GM21528 (cell line): ENCODE results near the gene LHPP.

ENCODE experiments used
- ATAC-seq: cut with Tn5 transposase; IDR thresholded peaks from one replicate; pipeline ENCODE4 v1.9.1; 2021; ENCODE audit warnings: mild to moderate bottlenecking, moderate library complexity; ENCODE audit not compliant: unreplicated experiment, low FRiP score

The LHPP gene

DNA sequence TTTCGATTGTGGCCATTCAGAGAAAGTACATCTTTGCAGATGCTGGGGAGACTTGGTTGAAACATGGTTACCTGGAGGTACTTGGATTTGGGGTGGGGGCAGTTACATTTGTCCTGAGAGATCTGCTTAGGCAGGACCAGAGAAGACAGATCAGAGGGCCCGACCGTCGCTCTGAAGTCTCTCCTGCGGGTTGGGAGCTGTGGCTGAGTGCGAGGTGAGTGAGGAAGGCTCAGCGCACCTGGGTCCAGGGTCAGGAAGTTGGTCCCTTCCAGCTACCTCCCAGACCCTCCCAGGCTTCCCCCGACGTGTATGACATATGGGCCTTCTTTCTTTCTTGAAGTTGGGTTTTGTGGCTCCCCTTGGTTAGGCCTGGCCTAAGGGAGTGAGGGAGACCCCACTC is 56.3 kb downstream of the LHPP start:
- no peak for ATAC-seq

DNA sequence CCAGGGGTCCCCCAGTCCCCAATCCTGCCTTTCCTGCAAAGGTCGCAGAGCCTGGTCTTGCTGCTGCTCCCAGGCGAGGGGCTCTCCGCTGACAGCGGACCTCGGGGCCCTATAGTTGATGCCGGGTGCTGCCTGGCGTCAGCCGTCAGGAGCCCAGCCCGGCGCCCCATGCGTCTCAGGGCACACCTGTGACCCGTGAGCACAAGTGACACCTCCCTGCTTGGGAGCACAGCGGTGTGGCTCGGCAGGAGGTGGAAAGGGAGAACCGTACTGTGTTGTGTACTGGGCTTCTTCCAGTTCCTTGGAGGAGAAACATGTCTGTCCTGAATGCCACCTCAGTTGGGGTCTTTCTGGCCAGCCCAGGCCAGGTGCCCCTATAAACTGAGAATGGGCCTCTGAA is 56.7 kb downstream of the LHPP start:
- ATAC-seq, result no peak

DNA sequence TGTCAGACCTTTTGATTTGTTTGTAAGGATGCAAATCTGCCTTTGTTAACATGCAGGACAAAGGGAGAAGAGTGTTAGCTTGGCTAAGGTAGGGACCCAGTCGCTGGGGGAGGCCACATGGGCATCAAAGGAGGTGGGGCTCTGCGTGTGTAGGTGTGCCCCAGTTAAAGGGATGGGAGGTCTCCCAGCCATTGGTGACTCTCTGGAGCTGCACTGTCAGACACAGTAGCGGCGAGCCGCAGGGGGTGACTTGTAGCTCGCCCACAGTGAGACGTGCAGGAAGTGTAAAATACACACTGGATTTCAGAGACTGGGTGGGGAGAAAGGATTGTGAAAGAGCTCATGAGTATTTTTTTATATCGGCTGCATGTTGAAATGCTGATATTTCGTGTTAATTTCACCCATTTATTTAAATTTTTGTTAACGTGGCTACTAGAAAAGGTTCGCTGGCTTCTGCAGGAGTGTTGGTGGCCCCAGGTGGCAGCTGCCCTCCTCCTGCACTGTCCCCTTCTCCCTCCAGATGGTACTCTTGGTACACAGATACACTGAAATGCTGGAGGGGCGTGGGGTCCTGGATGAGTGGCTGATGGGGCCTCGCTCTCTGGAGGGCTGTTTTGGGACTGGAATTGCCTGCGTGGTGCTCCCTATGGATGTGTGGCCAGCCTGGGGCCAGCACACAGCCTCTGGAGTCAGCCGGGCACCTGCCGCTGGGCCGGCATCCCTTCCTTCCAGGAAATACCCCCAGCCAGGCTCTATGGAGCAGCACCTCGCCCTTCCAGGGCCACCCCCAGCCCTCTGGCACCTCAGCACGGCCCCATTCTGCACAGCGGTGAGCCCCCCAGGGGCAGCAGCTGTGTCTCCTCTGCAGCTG is 59.2 kb downstream of the LHPP start:
- ATAC-seq, result no peak

- no peak for ATAC-seq
These were observed 59.8 kb downstream of the LHPP start for GRCh38 chr10:124521429-124521871.

- ATAC-seq, result no peak
These were observed 60.7 kb downstream of the LHPP start for GRCh38 chr10:124522131-124522932.

DNA sequence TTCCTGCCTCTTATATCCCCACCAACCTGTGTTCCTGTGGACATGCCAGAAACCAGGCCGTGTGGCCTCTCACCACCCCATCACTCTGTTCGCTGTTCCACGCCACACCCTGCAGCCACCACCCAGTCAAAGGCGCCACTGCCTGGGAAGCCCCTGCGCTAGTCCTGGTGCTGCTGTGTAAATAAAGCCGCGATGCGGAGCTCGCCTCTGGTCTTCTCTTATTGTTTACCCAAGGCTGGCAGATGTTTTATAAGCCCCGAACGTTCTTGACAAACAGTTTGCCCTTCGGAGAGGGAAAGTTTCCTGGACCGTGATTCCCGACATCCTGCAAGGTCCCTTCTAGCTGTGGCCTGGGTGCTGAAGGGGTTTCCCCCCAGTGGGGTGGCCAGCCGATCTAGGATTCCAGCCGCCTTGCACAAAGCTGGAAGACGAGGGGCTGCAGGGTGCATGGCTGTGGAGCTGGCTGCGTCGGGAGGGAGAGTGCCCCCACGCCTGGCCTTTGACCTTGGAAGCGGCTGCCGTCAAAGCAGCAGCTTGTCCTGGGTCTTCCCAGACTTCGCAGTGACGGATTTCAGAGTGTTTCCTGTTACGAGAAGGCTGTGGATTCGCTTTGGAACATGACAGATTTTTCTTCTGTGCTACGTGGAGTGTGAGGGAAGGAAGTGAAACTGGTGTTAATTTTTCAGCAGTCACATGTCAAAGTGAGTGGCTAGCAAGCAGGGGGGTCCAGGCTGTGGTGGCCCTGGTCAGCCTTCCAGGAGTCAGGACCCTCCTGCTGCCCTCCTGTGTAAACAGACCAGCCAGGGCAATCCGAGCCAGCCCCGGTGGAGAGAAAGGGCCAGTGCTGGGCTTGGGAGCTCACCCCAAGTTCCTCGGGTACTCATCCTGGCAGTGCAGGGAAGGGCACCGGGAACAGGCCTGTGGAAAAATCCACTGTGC is 61.6 kb downstream of the LHPP start:
- no peak for ATAC-seq

GRCh38 chr10:124523901-124524300 is 62.3 kb downstream of the LHPP start:
- no peak for ATAC-seq

- ATAC-seq, result no peak
These were observed 63.5 kb downstream of the LHPP start for GRCh38 chr10:124524991-124525653.

DNA sequence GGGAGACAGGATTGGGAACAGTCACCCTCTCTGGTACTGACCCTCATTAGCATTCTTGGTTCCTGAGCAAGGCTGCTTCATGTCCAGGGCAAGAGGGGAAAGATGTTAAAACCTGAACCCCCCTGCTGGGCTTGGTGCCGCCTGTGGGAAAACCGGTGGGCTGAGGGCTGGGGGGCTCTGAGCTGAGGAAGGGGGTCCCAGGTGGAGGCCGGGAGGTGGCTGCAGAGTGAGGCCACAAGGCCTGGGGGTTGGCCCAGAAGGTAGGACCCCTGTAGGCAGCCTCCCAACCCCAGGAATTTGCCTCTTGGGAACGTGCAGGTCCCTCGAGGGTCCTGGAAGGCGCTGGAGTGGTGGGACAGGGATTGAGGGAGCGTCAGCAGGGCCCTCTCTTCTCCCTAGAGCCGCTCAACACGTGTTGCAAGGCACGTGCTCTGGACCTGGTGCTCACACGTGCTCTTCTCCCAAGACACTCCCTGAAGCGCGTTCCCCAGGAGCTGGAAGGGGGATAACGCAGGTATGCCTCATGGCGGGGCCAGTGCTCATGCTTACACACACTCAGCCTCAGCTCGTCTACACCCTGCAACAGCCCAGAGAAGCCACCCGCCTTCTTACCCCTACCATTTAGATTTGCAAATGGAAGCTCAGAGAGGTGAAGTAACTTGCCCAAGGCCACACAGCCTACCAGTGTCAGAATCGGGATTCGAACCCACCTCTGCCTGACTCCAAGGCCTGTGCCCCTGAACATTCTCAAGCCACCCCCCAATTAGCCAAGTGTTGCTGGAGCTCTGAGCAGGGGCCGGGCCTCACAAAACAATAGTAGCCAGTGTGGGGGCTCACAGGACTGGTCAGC is 64.4 kb downstream of the LHPP start:
- ATAC-seq, result no peak

DNA sequence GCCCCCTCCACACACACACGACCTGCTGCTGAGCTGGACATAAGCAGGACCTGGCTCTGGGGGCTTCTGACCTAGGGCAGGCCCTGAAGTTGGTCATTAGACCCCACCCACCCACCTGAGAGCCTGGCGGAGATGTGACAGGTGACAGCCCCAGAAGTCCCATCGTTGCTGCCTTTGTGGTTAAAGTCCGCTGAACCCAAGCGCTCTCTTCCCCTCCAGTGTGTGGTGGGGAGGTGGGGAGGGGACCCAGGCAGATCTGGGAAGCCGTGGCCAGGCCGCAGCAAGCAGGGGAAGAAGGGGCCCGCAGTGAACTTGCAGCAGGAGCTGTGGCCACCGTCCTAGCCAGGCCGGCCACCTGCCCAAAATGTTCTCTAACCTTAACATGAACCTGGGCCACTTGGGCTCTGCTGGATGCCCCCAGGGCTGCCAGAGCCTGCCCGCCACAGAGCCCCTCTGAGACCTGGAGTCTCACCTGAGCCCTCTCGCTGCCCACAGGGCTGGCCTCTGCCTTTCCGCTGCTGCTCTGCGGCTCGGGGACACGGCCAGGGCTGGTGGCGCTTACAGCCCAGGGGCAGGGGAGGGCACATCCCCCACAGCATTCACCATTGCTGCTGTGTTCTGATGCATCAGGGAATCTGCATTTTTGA is 65.1 kb downstream of the LHPP start:
- no peak for ATAC-seq

DNA sequence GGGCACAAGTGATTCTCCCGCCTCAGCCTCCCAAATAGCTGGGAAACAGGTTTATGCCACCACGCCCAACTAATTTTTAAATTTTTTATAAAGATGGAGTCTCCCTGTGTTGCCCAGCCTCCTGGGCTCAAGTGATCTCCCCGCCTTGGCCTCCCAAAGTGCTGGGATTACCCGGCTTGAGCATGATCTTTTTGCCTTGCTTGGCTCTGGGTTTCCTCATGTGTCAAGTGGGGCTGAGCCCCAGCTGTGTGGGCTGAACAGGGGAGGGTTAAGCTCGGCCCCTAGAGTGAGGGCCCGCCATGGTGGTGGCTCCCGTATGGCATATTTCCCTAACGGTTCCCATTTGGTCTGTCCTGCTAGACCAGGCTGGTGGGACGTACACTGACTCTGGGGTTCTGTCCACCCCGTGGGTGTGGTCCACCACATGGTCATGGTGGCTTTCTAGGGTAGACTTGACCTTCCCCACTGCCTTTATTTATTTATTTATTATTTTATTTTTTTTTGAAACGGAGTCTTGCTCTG is 66.3 kb downstream of the LHPP start:
- ATAC-seq, result no peak

GRCh38 chr10:124529661-124530214 is 68.1 kb downstream of the LHPP start:
- ATAC-seq, result no peak

DNA sequence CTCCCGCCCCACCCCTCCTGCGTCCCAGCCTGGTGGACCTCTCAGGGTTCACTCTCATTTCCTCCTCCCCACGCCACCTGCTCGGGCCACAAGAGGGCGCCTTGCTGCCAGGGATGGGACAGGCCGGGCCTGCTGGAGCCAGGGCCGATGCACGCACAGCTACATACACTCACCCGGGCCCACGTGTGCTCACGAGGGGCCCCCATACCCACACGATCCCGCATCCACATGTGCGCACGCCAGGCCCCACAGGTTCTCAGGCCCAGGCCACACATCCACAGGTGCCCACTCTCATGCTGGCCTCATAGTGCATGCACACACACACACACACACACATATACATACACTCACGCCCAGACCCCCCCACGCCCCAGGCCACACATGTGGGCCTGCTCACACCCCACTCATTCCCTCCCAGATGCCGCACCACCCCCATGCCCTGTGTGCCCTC is 68.6 kb downstream of the LHPP start:
- ATAC-seq, result peak; percentile 95

DNA sequence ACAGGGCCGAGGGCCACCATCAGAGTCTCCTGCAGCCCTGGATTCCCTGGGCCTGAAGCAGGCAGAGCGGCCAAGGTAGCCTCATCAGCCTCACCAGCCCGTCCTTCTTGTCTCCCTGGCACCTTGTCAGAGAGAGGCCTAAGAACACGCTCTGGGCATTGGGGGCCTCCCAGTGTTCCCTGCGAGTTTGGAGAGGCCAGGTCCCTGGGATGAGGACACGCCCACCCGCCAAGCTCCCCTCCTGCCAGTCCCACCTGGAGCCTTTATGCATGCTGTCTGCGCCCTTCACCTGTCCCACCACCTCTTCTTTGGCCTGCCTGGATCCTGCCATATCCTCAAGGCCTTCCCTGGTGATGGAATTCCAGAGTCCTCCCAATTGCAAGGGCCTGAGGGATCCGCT is 69.2 kb downstream of the LHPP start:
- ATAC-seq, result no peak

DNA sequence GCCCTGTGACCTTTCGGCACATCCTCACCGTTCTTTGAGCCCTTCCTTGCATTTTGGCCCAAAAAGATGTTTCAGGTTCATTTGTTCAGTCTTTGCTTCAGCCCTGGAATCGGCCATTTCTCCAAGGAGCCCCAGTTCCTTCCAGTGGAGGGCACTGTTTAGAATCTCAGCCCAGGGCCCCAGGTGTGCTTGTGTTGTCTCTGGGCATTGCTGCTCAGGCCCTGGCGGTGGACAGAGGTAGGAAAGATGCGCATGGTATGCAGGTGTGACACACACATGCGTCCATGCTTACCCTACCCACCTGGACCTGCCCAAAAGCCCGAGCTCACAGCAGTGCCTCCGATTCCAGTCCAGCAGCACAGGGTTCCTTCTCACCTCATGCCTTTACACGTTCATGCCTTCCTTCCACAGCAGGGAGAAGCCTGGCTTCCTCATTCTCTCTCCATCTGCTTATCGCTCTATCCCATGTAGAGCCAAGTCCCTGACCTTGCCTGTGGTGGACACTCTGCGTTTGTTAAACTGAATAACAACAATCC is 70.6 kb downstream of the LHPP start:
- no peak for ATAC-seq

GRCh38 chr10:124532788-124533187 is 71.2 kb downstream of the LHPP start:
- no peak for ATAC-seq

GRCh38 chr10:124533266-124533665 is 71.6 kb downstream of the LHPP start:
- no peak for ATAC-seq
